GM21825 (cell line): ENCODE results near the gene ACTC1.

Source experiments
- ATAC-seq: cut with Tn5 transposase; IDR thresholded peaks from one replicate; pipeline ENCODE4 v1.9.1; 2021; ENCODE audit warnings: mild to moderate bottlenecking, moderate library complexity; ENCODE audit not compliant: unreplicated experiment

The ACTC1 gene

GRCh38 chr15:34802371-34802770, 7.0 kb upstream of the ACTC1 start:
- no peak for ATAC-seq

GRCh38 chr15:34799149-34800101, 4.1 kb upstream of the ACTC1 start:
- ATAC-seq = no peak

GRCh38 chr15:34796847-34797435, 1.6 kb upstream of the ACTC1 start:
- no peak for ATAC-seq

GRCh38 chr15:34794590-34795206, 651 bp downstream of the ACTC1 start:
- ATAC-seq = no peak

- ATAC-seq = no peak
Measured at GRCh38 chr15:34793901-34794300, 1.4 kb downstream of the ACTC1 start.

GRCh38 chr15:34793071-34793470, 2.3 kb downstream of the ACTC1 start:
- ATAC-seq = no peak

- no peak for ATAC-seq
Measured at GRCh38 chr15:34791701-34792100, 3.6 kb downstream of the ACTC1 start.

- ATAC-seq = no peak
Measured at GRCh38 chr15:34790121-34790520, 5.2 kb downstream of the ACTC1 start.

- no peak for ATAC-seq
Measured at GRCh38 chr15:34789326-34789725, 6.0 kb downstream of the ACTC1 start.

GRCh38 chr15:34786206-34786605, 9.1 kb downstream of the ACTC1 start:
- ATAC-seq = no peak

- no peak for ATAC-seq
Measured at GRCh38 chr15:34783991-34784390, 11.4 kb downstream of the ACTC1 start.

GRCh38 chr15:34783431-34783830, 11.9 kb downstream of the ACTC1 start:
- no peak for ATAC-seq

- no peak for ATAC-seq
Measured at GRCh38 chr15:34782901-34783300, 12.4 kb downstream of the ACTC1 start.

GRCh38 chr15:34780725-34781124, 14.6 kb downstream of the ACTC1 start:
- ATAC-seq = no peak

GRCh38 chr15:34776606-34777105, 18.7 kb downstream of the ACTC1 start:
- no peak for ATAC-seq

- ATAC-seq = no peak
Measured at GRCh38 chr15:34773917-34774316, 21.4 kb downstream of the ACTC1 start.

GRCh38 chr15:34773013-34773412, 22.3 kb downstream of the ACTC1 start:
- no peak for ATAC-seq

- no peak for ATAC-seq
Measured at GRCh38 chr15:34772312-34772711, 23.0 kb downstream of the ACTC1 start.

GRCh38 chr15:34769711-34770110, 25.6 kb downstream of the ACTC1 start:
- no peak for ATAC-seq

GRCh38 chr15:34768530-34768929, 26.8 kb downstream of the ACTC1 start:
- ATAC-seq = no peak

- no peak for ATAC-seq
Measured at GRCh38 chr15:34765741-34766140, 29.6 kb downstream of the ACTC1 start.

- ATAC-seq = no peak
Measured at GRCh38 chr15:34760909-34761308, 34.4 kb downstream of the ACTC1 start.
